AG08396 (cell line): ENCODE data around the gene SNAPC3.
A peak's percentile ranks its signal among the peaks of the same experiment; 100 is the strongest.
"Not testable (repeated sequence)": the region's sequence is repeated elsewhere in the genome, so short reads cannot be mapped to it uniquely, and the experiment has no call there.

ENCODE experiments used
- DNase-seq: peaks from one replicate; pipeline ENCODE4 v3.0.0; 2012; ENCODE audit warnings: low spot score, mixed read lengths

The SNAPC3 gene

GRCh38 chr9:15423231-15423985, 732 bp downstream of the SNAPC3 start:
- peak; percentile 54 for DNase-seq

DNA sequence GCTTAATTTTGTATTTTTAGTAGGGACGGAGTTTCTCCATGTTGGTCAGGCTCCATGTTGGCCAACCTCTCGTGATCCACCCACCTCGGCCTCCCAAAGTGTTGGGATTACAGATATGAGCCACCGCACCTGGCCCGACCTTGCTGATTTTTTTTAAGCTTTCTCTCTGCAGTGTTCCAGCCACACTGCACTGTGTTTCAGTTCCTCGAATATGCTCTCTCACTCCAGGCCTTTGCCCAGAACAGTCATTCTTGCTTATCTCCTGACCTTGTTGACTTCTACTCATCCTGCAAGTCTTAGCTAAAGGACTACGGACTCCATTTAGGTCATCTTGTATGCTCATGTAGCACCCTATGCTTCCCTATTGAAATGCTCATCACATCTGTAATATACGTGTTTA, 3.3 kb downstream of the SNAPC3 start:
- no peak for DNase-seq

GRCh38 chr9:15427702-15428101, 5.0 kb downstream of the SNAPC3 start:
- DNase-seq = not testable (repeated sequence)

- no peak for DNase-seq
These were observed 8.5 kb downstream of the SNAPC3 start for GRCh38 chr9:15430920-15431844.

- DNase-seq = no peak
These were observed 10.5 kb downstream of the SNAPC3 start for GRCh38 chr9:15433191-15433590.

DNA sequence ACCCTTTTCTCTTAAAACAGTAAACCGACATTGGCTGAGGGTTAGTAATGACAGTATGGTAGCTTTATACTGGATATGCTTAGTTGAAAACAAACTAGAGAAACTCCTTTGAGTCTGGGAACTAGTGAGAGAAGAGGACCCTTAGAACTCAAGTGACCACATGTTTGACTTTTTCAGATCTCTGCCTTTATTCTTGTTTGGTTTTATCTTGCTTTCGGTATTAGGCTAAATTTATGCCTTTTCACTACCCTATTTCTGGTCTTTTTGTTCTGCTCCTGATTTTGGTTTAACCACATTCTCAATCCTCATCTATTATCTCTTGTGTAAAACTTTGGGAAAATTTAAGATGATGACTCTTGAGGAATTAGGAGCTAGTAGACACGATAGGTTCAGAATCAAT, 11.0 kb downstream of the SNAPC3 start:
- no peak for DNase-seq

DNA sequence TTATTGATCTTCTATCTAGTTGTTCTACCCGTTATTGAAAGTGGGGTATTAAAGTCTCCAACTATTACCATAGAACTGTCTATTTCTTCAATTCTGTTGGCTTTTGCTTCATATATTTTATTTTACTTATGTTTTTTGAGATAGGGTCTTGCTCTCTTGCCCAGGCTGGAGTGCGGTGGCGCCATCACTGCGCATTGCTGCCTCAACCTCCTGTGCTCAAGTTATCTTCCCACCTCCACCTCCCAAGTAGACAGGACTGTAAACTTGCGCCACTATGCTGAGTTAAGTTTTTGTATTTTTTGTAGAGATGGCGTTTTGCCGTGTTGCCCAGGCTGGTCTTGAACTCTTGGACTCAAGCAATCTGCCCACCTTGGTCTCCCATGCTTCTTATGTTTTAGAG, 16.2 kb downstream of the SNAPC3 start:
- no peak for DNase-seq

- DNase-seq = not testable (repeated sequence)
These were observed 19.2 kb downstream of the SNAPC3 start for GRCh38 chr9:15441841-15442240.

DNA sequence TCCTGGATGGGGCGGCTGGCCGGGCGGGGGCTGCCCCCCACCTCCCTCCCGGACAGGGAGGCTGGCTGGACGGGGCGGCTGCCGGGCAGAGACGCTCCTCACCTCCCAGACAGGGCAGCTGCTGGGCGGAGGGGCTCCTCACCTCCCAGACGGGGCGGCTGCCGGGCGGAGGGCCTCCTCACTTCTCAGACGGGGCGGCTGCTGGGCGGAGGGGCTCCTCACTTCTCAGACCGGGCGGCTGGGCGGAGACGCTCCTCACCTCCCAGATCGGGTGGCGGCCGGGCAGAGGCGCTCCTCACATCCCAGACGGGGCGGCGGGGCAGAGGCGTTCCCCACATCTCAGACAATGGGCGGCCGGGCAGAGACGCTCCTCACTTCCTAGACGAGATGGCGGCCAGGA, 19.6 kb downstream of the SNAPC3 start:
- DNase-seq = not testable (repeated sequence)

DNA sequence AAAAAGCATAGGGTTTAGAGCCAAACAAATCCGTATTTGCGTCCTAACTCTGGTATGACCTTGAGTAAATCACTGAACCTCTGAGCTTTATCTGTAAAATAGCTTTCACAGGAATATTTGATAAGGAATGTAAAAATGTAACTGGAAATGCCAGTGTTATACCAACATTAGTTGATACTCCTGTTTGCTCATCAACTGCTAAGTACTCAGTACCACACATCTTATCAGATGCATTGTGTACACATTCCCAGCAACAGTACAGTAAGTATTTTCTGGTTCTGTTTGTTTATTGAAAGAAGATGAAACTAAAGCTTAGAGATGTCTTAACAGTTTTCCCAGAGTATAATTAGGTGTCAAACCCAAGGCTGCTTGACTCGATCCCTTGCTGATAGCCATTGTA, 21.5 kb downstream of the SNAPC3 start:
- no peak for DNase-seq

GRCh38 chr9:15453956-15454355, 31.3 kb downstream of the SNAPC3 start:
- DNase-seq = no peak

DNA sequence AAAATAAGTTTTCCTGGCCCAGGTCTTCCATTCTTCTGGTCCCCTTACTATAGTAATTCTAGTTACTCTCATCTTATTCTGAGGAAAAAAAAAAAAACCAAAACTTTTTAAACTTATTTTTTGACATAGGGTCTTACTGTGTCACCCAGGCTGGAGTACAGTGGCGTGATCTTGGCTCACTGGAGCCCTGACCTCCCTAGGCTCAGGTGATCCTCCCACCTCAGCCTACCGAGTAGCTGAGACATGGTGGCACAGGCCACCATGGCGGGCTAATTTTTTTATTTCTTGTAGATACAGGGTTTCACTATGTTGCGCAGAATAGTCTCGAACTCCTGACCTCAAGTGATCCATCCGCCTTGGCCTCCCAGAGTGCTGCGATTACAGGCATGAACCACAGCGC, 38.4 kb downstream of the SNAPC3 start:
- DNase-seq = no peak

DNA sequence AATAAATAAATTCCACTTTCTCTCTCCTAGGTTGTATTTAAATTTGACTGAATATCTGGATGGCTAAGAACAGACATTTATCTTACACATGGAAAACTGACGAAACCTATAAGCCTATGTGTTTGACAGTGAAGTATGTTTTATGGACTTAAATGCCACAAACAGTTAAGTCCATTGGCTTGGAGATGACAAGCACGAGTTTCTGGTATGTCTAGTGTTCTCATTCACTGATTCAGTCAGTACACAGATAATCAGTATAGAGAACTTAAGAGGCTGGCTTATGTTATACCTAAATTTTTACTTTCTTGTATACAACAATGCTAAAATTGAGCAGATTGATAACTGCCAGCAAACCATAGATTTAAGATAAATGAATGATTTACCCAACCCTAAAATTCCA, 38.9 kb downstream of the SNAPC3 start:
- no peak for DNase-seq

GRCh38 chr9:15468145-15468544, 45.5 kb downstream of the SNAPC3 start:
- no peak for DNase-seq

DNA sequence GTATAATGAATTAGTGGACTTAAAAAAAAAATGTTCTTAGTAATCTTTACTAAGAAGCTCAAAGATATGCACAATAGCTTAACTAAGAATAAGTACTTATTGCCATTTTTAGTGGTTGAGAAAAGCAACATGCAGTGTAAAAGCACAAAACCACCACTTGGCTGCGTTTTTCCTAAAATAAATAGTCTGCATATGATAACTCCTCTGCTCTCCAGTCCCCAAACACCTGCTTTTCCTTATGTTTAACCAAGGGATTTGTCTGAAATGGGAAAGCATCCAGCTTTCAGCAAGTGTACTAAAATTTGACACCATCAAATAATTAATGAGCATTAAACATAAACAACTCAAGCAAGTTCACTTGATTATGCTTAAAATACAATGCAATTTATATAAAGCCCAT, 46.7 kb downstream of the SNAPC3 start:
- no peak for DNase-seq

- DNase-seq = no peak
These were observed 47.2 kb downstream of the SNAPC3 start for GRCh38 chr9:15469862-15470261.

DNA sequence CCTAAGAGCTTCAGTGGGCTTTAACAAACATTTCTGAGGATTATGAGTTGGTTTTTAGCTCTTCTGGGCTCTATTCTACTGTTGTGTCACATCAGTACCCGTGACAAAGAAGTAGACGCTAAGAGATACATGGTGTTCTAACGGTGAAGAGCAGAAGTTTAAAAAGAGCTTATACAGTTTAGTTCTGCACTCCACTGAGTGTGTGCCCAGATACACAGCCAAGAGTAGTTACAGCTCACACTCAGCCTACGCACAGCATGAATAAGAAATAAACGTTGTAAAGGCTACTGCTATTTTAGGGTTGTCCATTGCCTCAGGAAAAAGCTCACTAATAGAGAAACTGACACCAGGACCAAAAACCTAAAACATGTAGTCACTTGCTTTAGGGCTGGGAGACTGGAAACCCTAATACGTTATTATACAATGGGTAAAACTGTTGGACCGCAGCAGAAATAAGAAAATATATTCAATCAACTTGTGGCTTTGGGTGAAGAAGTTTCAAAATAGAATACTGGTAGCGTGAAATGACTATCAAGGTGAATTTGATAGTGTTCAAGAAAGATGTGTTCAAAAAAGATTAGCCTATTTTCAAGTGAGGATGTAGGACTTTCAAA, 53.4 kb downstream of the SNAPC3 start:
- no peak for DNase-seq

GRCh38 chr9:15480028-15480427, 57.4 kb downstream of the SNAPC3 start:
- DNase-seq = no peak

- no peak for DNase-seq
These were observed 59.5 kb downstream of the SNAPC3 start for GRCh38 chr9:15482146-15482545.

DNA sequence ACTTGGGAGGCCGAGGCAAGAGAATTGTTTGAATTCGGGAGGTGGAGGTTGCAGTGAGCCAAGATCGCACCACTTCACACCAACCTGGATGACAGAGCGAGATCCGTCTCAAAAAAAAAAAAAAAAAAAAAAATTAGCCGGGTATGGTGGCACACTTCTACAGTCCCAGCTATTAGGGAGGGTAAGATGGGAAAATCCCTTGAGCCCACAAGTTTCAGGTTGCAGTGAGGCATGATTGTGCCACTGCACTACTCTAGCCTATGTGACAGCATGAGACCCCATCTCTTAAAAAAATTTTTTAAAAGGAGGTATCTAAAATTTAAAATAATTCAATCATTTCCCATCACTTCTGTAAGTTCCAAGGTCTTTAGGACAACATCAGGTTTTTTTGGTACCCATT, 62.1 kb downstream of the SNAPC3 start:
- DNase-seq = no peak

DNA sequence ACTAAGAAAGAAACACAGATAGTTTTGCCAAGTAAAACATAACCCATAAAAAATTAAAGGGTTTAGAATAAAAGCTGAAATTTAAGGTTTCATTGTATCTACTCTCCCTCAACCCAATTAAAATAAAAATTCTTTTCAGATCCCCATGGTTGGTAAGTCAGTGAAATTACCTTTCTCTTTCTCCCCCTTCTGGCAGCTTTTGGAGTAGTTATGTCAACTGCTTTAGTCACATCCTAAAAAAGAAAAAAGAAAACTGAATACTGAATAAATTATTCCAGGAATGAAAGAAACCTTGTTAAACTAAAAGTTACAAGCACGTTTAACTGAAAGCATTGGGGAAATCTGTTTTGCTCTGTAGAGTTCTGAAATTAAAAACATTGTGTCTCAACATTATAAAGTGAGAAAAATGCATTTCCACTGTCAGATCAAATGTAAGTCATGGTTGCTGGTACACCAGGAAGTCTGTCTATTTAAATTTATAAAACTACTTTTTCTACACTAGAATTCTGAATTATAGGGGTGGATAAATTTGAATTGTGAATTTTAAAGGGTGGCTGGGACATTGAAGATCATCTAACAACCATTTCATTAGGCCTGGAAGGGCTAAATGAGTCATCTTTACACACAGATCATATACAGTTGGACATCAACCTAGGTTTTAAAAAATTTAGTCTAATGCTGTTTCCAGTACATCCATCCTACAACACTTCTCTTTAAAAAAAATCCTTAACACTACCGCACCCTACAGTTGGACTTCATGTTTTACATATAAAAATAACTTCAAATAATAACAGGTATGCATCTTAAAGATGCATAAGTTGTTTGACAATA, 63.4 kb downstream of the SNAPC3 start:
- no peak for DNase-seq

DNA sequence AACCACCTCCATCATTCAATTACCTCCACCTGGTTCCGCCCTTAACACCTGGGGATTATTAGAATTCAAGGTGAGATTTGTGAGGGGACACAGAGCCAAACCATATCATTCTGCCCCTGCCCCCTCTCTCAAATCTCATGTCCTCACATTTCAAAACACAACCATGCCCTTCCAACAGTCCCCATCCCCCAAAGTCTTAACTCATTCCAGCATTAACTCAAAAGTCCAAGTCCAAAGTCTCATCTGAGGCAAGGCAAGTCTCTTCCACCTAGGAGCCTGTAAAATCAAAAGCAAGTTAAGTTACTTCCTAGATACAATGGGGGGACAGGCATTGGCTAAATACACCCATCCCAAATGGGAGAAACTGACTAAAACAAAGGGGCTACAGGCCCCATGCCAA, 69.3 kb downstream of the SNAPC3 start:
- no peak for DNase-seq
